ENCODE results near the gene SYNGR1. TPM values are rescaled to one million over a fixed set of nuclear protein-coding genes. Genes with fewer than 3 reads are reported as not detected.
"Not testable (repeated sequence)": the region's sequence is repeated elsewhere in the genome, so short reads cannot be mapped to it uniquely, and the experiment has no call there.

The SYNGR1 gene
- polyA plus RNA-seq, 1 donor = 11.2 TPM

- Histone ChIP-seq H3K27ac (ENCODE audit: low read length) (peak overlapping the region; percentile 99), H3K4me1 (ENCODE audit: control insufficient read depth, insufficient read depth, low read length) (peaks cover 29% of the 10 kb centered on the region), H3K4me3 (ENCODE audit: low read length) (peak overlapping the region; percentile 77), H3K36me3 (ENCODE audit: control insufficient read depth, insufficient read depth, low read length) (peaks cover 60% of the 10 kb centered on the region), H3K27me3 (ENCODE audit: control insufficient read depth, insufficient read depth, low read length) (no peaks in the 10 kb centered on the region), H3K9me3 (ENCODE audit: control insufficient read depth, low read depth, low read length) (no peaks in the 10 kb centered on the region)
- peak in 1 of 2 donors; percentile 49 for DNase-seq
- WGBS (ENCODE audit: insufficient coverage, low lambda C conversion rate) = no CpG with 5 or more reads among the region's 9 CpGs
Observed at GRCh38 chr22:39317084-39317774, 32.6 kb upstream of the SYNGR1 start.

GRCh38 chr22:39317775-39318506 is 31.9 kb upstream of the SYNGR1 start:
- peaks cover 53% of the 10 kb centered on the region for H3K36me3 ChIP-seq (ENCODE audit: control insufficient read depth, insufficient read depth, low read length)
- peak overlapping the region; percentile 99 for H3K27ac ChIP-seq (ENCODE audit: low read length)
- peak in 1 of 2 donors; percentile 18 for DNase-seq
- no CpG with 5 or more reads among the region's 9 CpGs for WGBS (ENCODE audit: insufficient coverage, low lambda C conversion rate)
- H3K27me3 ChIP-seq (ENCODE audit: control insufficient read depth, insufficient read depth, low read length) = no peaks in the 10 kb centered on the region
- H3K4me3 ChIP-seq (ENCODE audit: low read length) = peak overlapping the region; percentile 77
- peaks cover 29% of the 10 kb centered on the region for H3K4me1 ChIP-seq (ENCODE audit: control insufficient read depth, insufficient read depth, low read length)
- H3K9me3 ChIP-seq (ENCODE audit: control insufficient read depth, low read depth, low read length) = no peaks in the 10 kb centered on the region

- Histone ChIP-seq H3K27me3 (ENCODE audit: control insufficient read depth, insufficient read depth, low read length) (no peaks in the 10 kb centered on the region), H3K27ac (ENCODE audit: low read length) (peak overlapping the region; percentile 99), H3K36me3 (ENCODE audit: control insufficient read depth, insufficient read depth, low read length) (peaks cover 45% of the 10 kb centered on the region), H3K9me3 (ENCODE audit: control insufficient read depth, low read depth, low read length) (no peaks in the 10 kb centered on the region), H3K4me3 (ENCODE audit: low read length) (peak overlapping the region; percentile 77), H3K4me1 (ENCODE audit: control insufficient read depth, insufficient read depth, low read length) (peaks cover 29% of the 10 kb centered on the region)
- 0% methylated on average over 1 of the region's 26 CpGs for WGBS (ENCODE audit: insufficient coverage, low lambda C conversion rate)
- peak in 1 of 2 donors; percentile 14 for DNase-seq
Observed at GRCh38 chr22:39318507-39319283, 31.1 kb upstream of the SYNGR1 start.

- peak; percentile 99 for DNase-seq
- Histone ChIP-seq H3K9me3 (ENCODE audit: control insufficient read depth, low read depth, low read length) (no peaks in the 10 kb centered on the region), H3K4me3 (ENCODE audit: low read length) (peak within 1 kb of the TSS; percentile 77), H3K4me1 (ENCODE audit: control insufficient read depth, insufficient read depth, low read length) (peaks cover 29% of the 10 kb centered on the region), H3K27ac (ENCODE audit: low read length) (peak within 1 kb of the TSS; percentile 99), H3K27me3 (ENCODE audit: control insufficient read depth, insufficient read depth, low read length) (no peaks in the 10 kb centered on the region), H3K36me3 (ENCODE audit: control insufficient read depth, insufficient read depth, low read length) (peaks cover 38% of the 10 kb centered on the region)
- WGBS (ENCODE audit: insufficient coverage, low lambda C conversion rate) = 0% methylated on average over 10 of the region's 65 CpGs
Observed at GRCh38 chr22:39319284-39320022, 30.3 kb upstream of the SYNGR1 start, which contains the start of gene RPL3. RPL3 (minus strand) TSS chr22:39319623; CDS start chr22:39319597, 26 bp downstream.

GRCh38 chr22:39320616-39321029 is 29.2 kb upstream of the SYNGR1 start:
- WGBS (ENCODE audit: insufficient coverage, low lambda C conversion rate) = 98% methylated on average over 9 of the region's 24 CpGs
- not testable (repeated sequence) for H3K9me3 ChIP-seq (ENCODE audit: control insufficient read depth, low read depth, low read length); H3K27me3 ChIP-seq (ENCODE audit: control insufficient read depth, insufficient read depth, low read length); DNase-seq
- Histone ChIP-seq H3K36me3 (ENCODE audit: control insufficient read depth, insufficient read depth, low read length) (peaks cover 26% of the 10 kb centered on the region), H3K4me3 (ENCODE audit: low read length) (peak overlapping the region; percentile 77), H3K27ac (ENCODE audit: low read length) (peak overlapping the region; percentile 99), H3K4me1 (ENCODE audit: control insufficient read depth, insufficient read depth, low read length) (peaks cover 24% of the 10 kb centered on the region)

GRCh38 chr22:39325392-39325932 is 24.3 kb upstream of the SYNGR1 start:
- H3K27me3 ChIP-seq (ENCODE audit: control insufficient read depth, insufficient read depth, low read length) = no peaks in the 10 kb centered on the region
- WGBS (ENCODE audit: insufficient coverage, low lambda C conversion rate) = 89% methylated on average over 1 of the region's 2 CpGs
- DNase-seq = no peak
- H3K36me3 ChIP-seq (ENCODE audit: control insufficient read depth, insufficient read depth, low read length) = no peaks in the 10 kb centered on the region
- H3K27ac ChIP-seq (ENCODE audit: low read length) = no peak overlapping the region
- H3K4me1 ChIP-seq (ENCODE audit: control insufficient read depth, insufficient read depth, low read length) = no peaks in the 10 kb centered on the region
- no peak overlapping the region for H3K4me3 ChIP-seq (ENCODE audit: low read length)
- no peaks in the 10 kb centered on the region for H3K9me3 ChIP-seq (ENCODE audit: control insufficient read depth, low read depth, low read length)

- no peaks in the 10 kb centered on the region for H3K36me3 ChIP-seq (ENCODE audit: control insufficient read depth, insufficient read depth, low read length)
- H3K27ac ChIP-seq (ENCODE audit: low read length) = no peak overlapping the region
- no peaks in the 10 kb centered on the region for H3K9me3 ChIP-seq (ENCODE audit: control insufficient read depth, low read depth, low read length)
- H3K27me3 ChIP-seq (ENCODE audit: control insufficient read depth, insufficient read depth, low read length) = no peaks in the 10 kb centered on the region
- H3K4me3 ChIP-seq (ENCODE audit: low read length) = no peak overlapping the region
- no peak for DNase-seq
- peaks cover 6% of the 10 kb centered on the region for H3K4me1 ChIP-seq (ENCODE audit: control insufficient read depth, insufficient read depth, low read length)
- WGBS (ENCODE audit: insufficient coverage, low lambda C conversion rate) = no CpG with 5 or more reads among the region's 18 CpGs
Observed at GRCh38 chr22:39327995-39328754, 21.6 kb upstream of the SYNGR1 start.

- not testable (repeated sequence) for H3K27ac ChIP-seq (ENCODE audit: low read length); H3K36me3 ChIP-seq (ENCODE audit: control insufficient read depth, insufficient read depth, low read length); H3K9me3 ChIP-seq (ENCODE audit: control insufficient read depth, low read depth, low read length); DNase-seq; H3K4me1 ChIP-seq (ENCODE audit: control insufficient read depth, insufficient read depth, low read length); H3K4me3 ChIP-seq (ENCODE audit: low read length); H3K27me3 ChIP-seq (ENCODE audit: control insufficient read depth, insufficient read depth, low read length)
- WGBS (ENCODE audit: insufficient coverage, low lambda C conversion rate) = no CpG with 5 or more reads among the region's 1 CpG
Observed at GRCh38 chr22:39330553-39330952, 19.2 kb upstream of the SYNGR1 start.

GRCh38 chr22:39332441-39333064 is 17.2 kb upstream of the SYNGR1 start:
- peak overlapping the region; percentile 8 for H3K27ac ChIP-seq (ENCODE audit: low read length)
- H3K9me3 ChIP-seq (ENCODE audit: control insufficient read depth, low read depth, low read length) = no peaks in the 10 kb centered on the region
- peaks cover 6% of the 10 kb centered on the region for H3K4me1 ChIP-seq (ENCODE audit: control insufficient read depth, insufficient read depth, low read length)
- no peaks in the 10 kb centered on the region for H3K27me3 ChIP-seq (ENCODE audit: control insufficient read depth, insufficient read depth, low read length)
- DNase-seq = peak in 1 of 2 donors; percentile 68
- no peaks in the 10 kb centered on the region for H3K36me3 ChIP-seq (ENCODE audit: control insufficient read depth, insufficient read depth, low read length)
- no peak overlapping the region for H3K4me3 ChIP-seq (ENCODE audit: low read length)
- no CpG with 5 or more reads among the region's 5 CpGs for WGBS (ENCODE audit: insufficient coverage, low lambda C conversion rate)
